GM19351 (cell line): Measurements from ENCODE around the gene MAF.
A peak's percentile ranks its signal among the peaks of the same experiment; 100 is the strongest.

ENCODE experiments used
- ATAC-seq: cut with Tn5 transposase; IDR thresholded peaks from one replicate; pipeline ENCODE4 v1.9.1; 2021; ENCODE audit warnings: mild to moderate bottlenecking, moderate library complexity; ENCODE audit not compliant: unreplicated experiment

The MAF gene

GRCh38 chr16:79600638-79601091 is at the start of gene MAF:
MAF (minus strand) TSS chr16:79600737; CDS start chr16:79599902, 835 bp downstream.
- ATAC-seq, result peak; percentile 48

GRCh38 chr16:79648826-79649225 is 48.3 kb upstream of the MAF start:
- ATAC-seq, result no peak

GRCh38 chr16:79647586-79647985 is 47.0 kb upstream of the MAF start:
- ATAC-seq, result no peak

GRCh38 chr16:79645701-79646100 is 45.2 kb upstream of the MAF start:
- no peak for ATAC-seq

GRCh38 chr16:79644971-79645667 is 44.6 kb upstream of the MAF start:
- no peak for ATAC-seq

GRCh38 chr16:79642652-79643051 is 42.1 kb upstream of the MAF start:
- ATAC-seq, result no peak

GRCh38 chr16:79640513-79641360 is 40.2 kb upstream of the MAF start:
- ATAC-seq, result no peak

- ATAC-seq, result peak; percentile 70
Observed at GRCh38 chr16:79639576-79640311, 39.2 kb upstream of the MAF start.

- ATAC-seq, result no peak
Observed at GRCh38 chr16:79638386-79638785, 37.8 kb upstream of the MAF start.

GRCh38 chr16:79635488-79635887 is 35.0 kb upstream of the MAF start:
- no peak for ATAC-seq

- no peak for ATAC-seq
Observed at GRCh38 chr16:79634298-79634697, 33.8 kb upstream of the MAF start.

- ATAC-seq, result no peak
Observed at GRCh38 chr16:79632289-79632688, 31.8 kb upstream of the MAF start.

- no peak for ATAC-seq
Observed at GRCh38 chr16:79628988-79629387, 28.5 kb upstream of the MAF start.

- ATAC-seq, result peak; percentile 91
Observed at GRCh38 chr16:79628501-79628975, 28.0 kb upstream of the MAF start.

- ATAC-seq, result no peak
Observed at GRCh38 chr16:79627092-79627491, 26.6 kb upstream of the MAF start.

- no peak for ATAC-seq
Observed at GRCh38 chr16:79625738-79626137, 25.2 kb upstream of the MAF start.

- ATAC-seq, result no peak
Observed at GRCh38 chr16:79623824-79624223, 23.3 kb upstream of the MAF start.

GRCh38 chr16:79623062-79623461 is 22.5 kb upstream of the MAF start:
- ATAC-seq, result no peak

GRCh38 chr16:79621027-79621426 is 20.5 kb upstream of the MAF start:
- ATAC-seq, result no peak

- no peak for ATAC-seq
Observed at GRCh38 chr16:79618692-79619050, 18.1 kb upstream of the MAF start.

GRCh38 chr16:79618041-79618691 is 17.6 kb upstream of the MAF start:
- no peak for ATAC-seq
